HepG2 (cell line): ENCODE measurements around the gene MST1R. TPM values are rescaled to one million over a fixed set of nuclear protein-coding genes. Genes with fewer than 3 reads are reported as not detected.
A peak's percentile ranks its signal among the peaks of the same experiment; 100 is the strongest.

Experiments used
- AKAP8 ChIP-seq: sonication (generic); formaldehyde crosslinking; IDR thresholded peaks from 2 replicates; pipeline ENCODE4 v1.5.1; 2020; ENCODE audit warnings: mild to moderate bottlenecking, missing genetic modification reagents
- DRAP1 ChIP-seq: IDR thresholded peaks from 2 replicates; pipeline ENCODE4 v1.6.1; 2016; ENCODE audit warnings: missing genetic modification reagents, missing compliant biosample characterization
- ETV5 ChIP-seq: IDR thresholded peaks from 2 replicates; pipeline ENCODE4 v1.6.1; 2018; ENCODE audit warnings: missing biosample characterization, missing genetic modification reagents, inconsistent platforms, borderline replicate concordance
- FOXK1 ChIP-seq: sonication (generic); formaldehyde crosslinking; IDR thresholded peaks from 2 replicates; pipeline ENCODE4 v1.4.0; 2020; ENCODE audit warnings: low read depth, missing genetic modification reagents, borderline replicate concordance
- FOXP4 ChIP-seq: sonication (generic); formaldehyde crosslinking; IDR thresholded peaks from 2 replicates; pipeline ENCODE4 v1.4.0; 2020; ENCODE audit warnings: missing genetic modification reagents
- HDAC1 ChIP-seq: sonication (generic); formaldehyde crosslinking; IDR thresholded peaks from 2 replicates; pipeline ENCODE4 v1.5.1; 2020; ENCODE audit warnings: mild to moderate bottlenecking, missing genetic modification reagents
- HNF4G ChIP-seq, 2 experiments: sonication (generic) in 1 of 2; formaldehyde crosslinking in 1 of 2; IDR thresholded peaks; 2 replicates each; pipeline versions ENCODE4 v1.4.0 to v1.6.1; 2011 to 2020; ENCODE audit warnings: borderline replicate concordance in 2 of 2, low read depth in 2 of 2, mild to moderate bottlenecking in 2 of 2, low read length in 1 of 2, missing genetic modification reagents in 1 of 2, moderate library complexity in 1 of 2
- HOXD1 ChIP-seq: sonication (generic); formaldehyde crosslinking; IDR thresholded peaks from 2 replicates; pipeline ENCODE4 v1.5.0; 2020; ENCODE audit warnings: missing genetic modification reagents
- IRF2 ChIP-seq: IDR thresholded peaks from 2 replicates; pipeline ENCODE4 v1.6.1; 2018; ENCODE audit warnings: missing genetic modification reagents, missing compliant biosample characterization
- MXD1 ChIP-seq: sonication (generic); formaldehyde crosslinking; IDR thresholded peaks from 2 replicates; pipeline ENCODE4 v1.4.0; 2020; ENCODE audit warnings: mild to moderate bottlenecking, missing genetic modification reagents
- MXD3 ChIP-seq: IDR thresholded peaks from 2 replicates; pipeline ENCODE4 v1.6.1; 2016; ENCODE audit warnings: mild to moderate bottlenecking, missing biosample characterization, missing genetic modification reagents
- NFIC ChIP-seq: IDR thresholded peaks from 2 replicates; pipeline ENCODE4 v1.6.1; 2012; ENCODE audit warnings: mild to moderate bottlenecking, low read length, inconsistent platforms
- POLR2G ChIP-seq: fragments of 200-400 bp; formaldehyde crosslinking; IDR thresholded peaks from 2 replicates; pipeline ENCODE4 v1.6.1; 2018; ENCODE audit warnings: mild to moderate bottlenecking, low read depth, low read length, moderate library complexity
- RNF219 ChIP-seq: sonication (generic); formaldehyde crosslinking; IDR thresholded peaks from 2 replicates; pipeline ENCODE4 v1.5.0; 2020; ENCODE audit warnings: mild to moderate bottlenecking, missing genetic modification reagents
- SOX5 ChIP-seq: IDR thresholded peaks from 2 replicates; pipeline ENCODE4 v1.6.1; 2016; ENCODE audit warnings: borderline replicate concordance
- ZBTB34 ChIP-seq: sonication (generic); formaldehyde crosslinking; IDR thresholded peaks from 2 replicates; pipeline ENCODE4 v1.8.0; 2022; ENCODE audit warnings: mild to moderate bottlenecking, missing genetic modification reagents
- ZFP36L1 ChIP-seq: sonication (generic); formaldehyde crosslinking; IDR thresholded peaks from 2 replicates; pipeline ENCODE4 v1.8.0; 2022; ENCODE audit warnings: mild to moderate bottlenecking, missing genetic modification reagents, moderate library complexity
- ZFY ChIP-seq: sonication (generic); formaldehyde crosslinking; IDR thresholded peaks from 2 replicates; pipeline ENCODE4 v1.4.0; 2020; ENCODE audit warnings: missing genetic modification reagents
- ZNF234 ChIP-seq: sonication (generic); formaldehyde crosslinking; conservative IDR thresholded peaks from 2 replicates; pipeline ENCODE4 v1.5.1; 2020; ENCODE audit warnings: mild to moderate bottlenecking, missing genetic modification reagents
- ZNF552 ChIP-seq: sonication (generic); formaldehyde crosslinking; IDR thresholded peaks from 2 replicates; pipeline ENCODE4 v1.9.0; 2022; ENCODE audit warnings: missing genetic modification reagents, mild to moderate bottlenecking, borderline replicate concordance
- ZNF616 ChIP-seq: sonication (generic); formaldehyde crosslinking; IDR thresholded peaks from 2 replicates; pipeline ENCODE4 v1.5.0; 2020; ENCODE audit warnings: low read depth, mild to moderate bottlenecking, missing genetic modification reagents
- polyA plus RNA-seq, 8 experiments: library from polyadenylated mRNA; depleted of rRNA in 3 of 8; stranded (reverse) in 7 of 8; unstranded in 1 of 8; fragments of >200 nt; fragmentation: Illumina TruSeq in 4 of 8; extraction: Trizol in 4 of 8; gene quantifications; 2 replicates each; pipeline versions ENCODE4 v1.2.1 to v1.2.3, GENCODE V29; 2011 to 2016; ENCODE audit warnings: low read depth in 4 of 8, missing spikeins in 1 of 8, mixed read lengths in 1 of 8; ENCODE audit not compliant: insufficient read depth in 1 of 8
- total RNA-seq, 5 experiments: library from RNA; depleted of rRNA; stranded (reverse); fragments of >200 nt; fragmentation: Illumina TruSeq; extraction: Trizol; gene quantifications; 2 replicates each; pipeline ENCODE4 v1.2.3, GENCODE V29; 2016; ENCODE audit warnings: low read depth in 1 of 5

Gene MST1R
- total and polyA plus RNA-seq, 2 of the 13 experiments (the other 11 are each of a cell fraction or from before 2014, with no cell fraction given), result 0.11 to 0.77 TPM

GRCh38 chr3:49856181-49857005 lies 47.3 kb downstream of the MST1R start, which contains the start of gene TRAIP (continued):
- 0 out of 2 replicates have a peak, but pooled peaks have one; percentile 19 for TF ChIP-seq ZBTB34 (CRISPR knock-in tag)
- TF ChIP-seq NFIC, result 0 out of 2 replicates have a peak, but pooled peaks have one; percentile 18
- TF ChIP-seq FOXP4 (CRISPR knock-in tag), result 0 out of 2 replicates have a peak, but pooled peaks have one; percentile 40
- peak; percentile 30; the same call in 1 of the 2 replicates for TF ChIP-seq MXD3
- TF ChIP-seq RNF219 (CRISPR knock-in tag), result no peak
- TF ChIP-seq ZNF234 (CRISPR knock-in tag), result peak; percentile 46; the same call in 1 of the 2 replicates
- TF ChIP-seq ETV5 (CRISPR knock-in tag), result peak; percentile 8; the same call in 1 of the 2 replicates
- TF ChIP-seq DRAP1 (CRISPR knock-in tag), result 0 out of 2 replicates have a peak, but pooled peaks have one; percentile 35
- TF ChIP-seq HOXD1, result 0 out of 2 replicates have a peak, but pooled peaks have one; percentile 41
- peak; percentile 22; the same call in 1 of the 2 replicates for TF ChIP-seq SOX5
- TF ChIP-seq IRF2 (CRISPR knock-in tag), result peak; percentile 83; the same call in 1 of the 2 replicates
- peak; percentile 76; the same call in 1 of the 2 replicates for TF ChIP-seq FOXK1 (CRISPR knock-in tag)
- TF ChIP-seq ZNF616 (CRISPR knock-in tag), result peak; percentile 74; the same call in 1 of the 2 replicates
- TF ChIP-seq AKAP8 (CRISPR knock-in tag), result no peak
- peak; percentile 94 for TF ChIP-seq ZFP36L1 (CRISPR knock-in tag)
- peak; percentile 88 for TF ChIP-seq POLR2G
- TF ChIP-seq HDAC1, result peak; percentile 99
- TF ChIP-seq ZNF552 (CRISPR knock-in tag), result 0 out of 2 replicates have a peak, but pooled peaks have one; percentile 46
- peak; percentile 71; the same call in 1 of the 2 replicates for TF ChIP-seq MXD1 (CRISPR knock-in tag)
- TF ChIP-seq ZFY (CRISPR knock-in tag), result peak; percentile 82
- no peak for TF ChIP-seq HNF4G (IDR thresholded peaks at IDR 0.05; ENCODE audit: borderline replicate concordance, low read depth, low read length)
- TF ChIP-seq HNF4G (CRISPR knock-in tag; IDR thresholded peaks at IDR 0.05; ENCODE audit: borderline replicate concordance, low read depth), result peak; percentile 41; the same call in 1 of the 2 replicates
